Mesothelial cell of epicardium (in vitro differentiated cells): ENCODE data around the gene QTRT2. TPM values are rescaled to one million over a fixed set of nuclear protein-coding genes. Genes with fewer than 3 reads are reported as not detected.

ENCODE experiments used
- DNase-seq, 2 experiments: peaks; one replicate each; pipeline ENCODE4 v3.0.0; 2021; ENCODE audit warnings: low spot score in 2 of 2; ENCODE audit not compliant: unreplicated experiment in 2 of 2
- H3K27ac Mint-ChIP-seq: 2 replicates; pipeline ENCODE4 v1.8.0; 2021; ENCODE audit warnings: mixed read lengths
- H3K27me3 Mint-ChIP-seq: 2 replicates; pipeline ENCODE4 v1.8.0; 2021; ENCODE audit warnings: low read depth, mixed read lengths
- H3K36me3 Mint-ChIP-seq: 2 replicates; pipeline ENCODE4 v1.8.0; 2021; ENCODE audit warnings: mixed read lengths
- H3K4me1 Mint-ChIP-seq: 2 replicates; pipeline ENCODE4 v1.8.0; 2021; ENCODE audit warnings: mixed read lengths
- H3K4me3 Mint-ChIP-seq: 2 replicates; pipeline ENCODE4 v1.8.0; 2021; ENCODE audit warnings: mild to moderate bottlenecking, moderate library complexity, mixed read lengths
- H3K9me3 Mint-ChIP-seq: 2 replicates; pipeline ENCODE4 v1.8.0; 2021; ENCODE audit warnings: mixed read lengths
- total RNA-seq: library from RNA; stranded (reverse); gene quantifications from 3 replicates; pipeline ENCODE4 v1.2.1, GENCODE V29; 2021
- TF ChIP-seq, protein P1 (sequence below): fragments of 200-600 bp; sonication (generic); IDR thresholded peaks from one replicate; pipeline ENCODE4 v1.5.0; 2021; ENCODE audit warnings: antibody characterized with exemption; ENCODE audit not compliant: unreplicated experiment

QTRT2 gene
- total RNA-seq, 1 donor from 2014 or later, result 35.2 TPM

DNA sequence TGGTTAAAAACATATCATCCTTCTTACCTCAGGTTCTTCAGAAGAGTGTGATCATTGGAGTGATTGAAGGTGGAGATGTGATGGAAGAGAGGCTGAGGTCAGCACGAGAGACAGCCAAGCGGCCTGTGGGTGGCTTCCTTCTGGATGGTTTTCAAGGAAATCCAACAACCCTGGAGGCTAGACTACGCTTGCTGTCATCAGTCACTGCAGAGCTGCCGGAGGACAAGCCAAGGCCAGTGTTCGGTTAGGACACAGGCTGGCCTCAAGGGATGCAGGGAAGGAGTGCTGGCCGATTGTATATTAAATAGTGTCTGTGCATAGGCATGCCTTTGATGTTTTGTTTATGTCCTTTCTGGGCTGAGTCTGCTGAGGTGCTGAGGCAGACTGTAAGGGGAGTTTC lies 20.2 kb downstream of the QTRT2 start:
- Mint-ChIP-seq H3K4me1 (peaks cover 5% of the 10 kb centered on the region), H3K36me3 (peaks cover 42% of the 10 kb centered on the region), H3K4me3 (no peak overlapping the region), H3K9me3 (peaks cover 5% of the 10 kb centered on the region), H3K27ac (no peak overlapping the region), H3K27me3 (no peaks in the 10 kb centered on the region)
- no peak for DNase-seq
- TF ChIP-seq, protein P1, sequence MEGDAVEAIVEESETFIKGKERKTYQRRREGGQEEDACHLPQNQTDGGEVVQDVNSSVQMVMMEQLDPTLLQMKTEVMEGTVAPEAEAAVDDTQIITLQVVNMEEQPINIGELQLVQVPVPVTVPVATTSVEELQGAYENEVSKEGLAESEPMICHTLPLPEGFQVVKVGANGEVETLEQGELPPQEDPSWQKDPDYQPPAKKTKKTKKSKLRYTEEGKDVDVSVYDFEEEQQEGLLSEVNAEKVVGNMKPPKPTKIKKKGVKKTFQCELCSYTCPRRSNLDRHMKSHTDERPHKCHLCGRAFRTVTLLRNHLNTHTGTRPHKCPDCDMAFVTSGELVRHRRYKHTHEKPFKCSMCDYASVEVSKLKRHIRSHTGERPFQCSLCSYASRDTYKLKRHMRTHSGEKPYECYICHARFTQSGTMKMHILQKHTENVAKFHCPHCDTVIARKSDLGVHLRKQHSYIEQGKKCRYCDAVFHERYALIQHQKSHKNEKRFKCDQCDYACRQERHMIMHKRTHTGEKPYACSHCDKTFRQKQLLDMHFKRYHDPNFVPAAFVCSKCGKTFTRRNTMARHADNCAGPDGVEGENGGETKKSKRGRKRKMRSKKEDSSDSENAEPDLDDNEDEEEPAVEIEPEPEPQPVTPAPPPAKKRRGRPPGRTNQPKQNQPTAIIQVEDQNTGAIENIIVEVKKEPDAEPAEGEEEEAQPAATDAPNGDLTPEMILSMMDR, result no peak

DNA sequence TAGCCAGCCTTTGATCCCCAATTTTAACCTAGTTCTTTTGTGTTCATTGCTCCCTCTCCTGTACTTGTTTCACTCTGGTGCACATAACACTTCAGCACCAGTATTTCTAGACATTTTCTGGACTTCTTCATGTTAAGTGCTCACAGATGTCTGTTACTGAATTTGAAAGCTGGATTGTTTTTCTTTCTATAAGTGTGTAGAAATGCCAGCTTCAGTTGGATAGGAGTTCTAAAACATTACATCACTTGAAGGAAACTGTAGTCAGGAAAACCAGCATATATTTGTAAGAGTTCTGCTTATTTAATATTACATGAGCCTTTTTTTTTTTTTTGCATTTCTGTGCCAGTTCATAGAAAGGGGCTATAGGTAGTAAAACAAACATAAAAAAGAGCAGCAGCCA lies 21.6 kb downstream of the QTRT2 start:
- peak overlapping the region; percentile 54 for H3K27ac Mint-ChIP-seq
- H3K4me1 Mint-ChIP-seq, result peaks cover 5% of the 10 kb centered on the region
- H3K9me3 Mint-ChIP-seq, result peaks cover 5% of the 10 kb centered on the region
- TF ChIP-seq, protein P1, result no peak
- H3K36me3 Mint-ChIP-seq, result peaks cover 37% of the 10 kb centered on the region
- no peaks in the 10 kb centered on the region for H3K27me3 Mint-ChIP-seq
- DNase-seq, result no peak
- H3K4me3 Mint-ChIP-seq, result no peak overlapping the region

DNA sequence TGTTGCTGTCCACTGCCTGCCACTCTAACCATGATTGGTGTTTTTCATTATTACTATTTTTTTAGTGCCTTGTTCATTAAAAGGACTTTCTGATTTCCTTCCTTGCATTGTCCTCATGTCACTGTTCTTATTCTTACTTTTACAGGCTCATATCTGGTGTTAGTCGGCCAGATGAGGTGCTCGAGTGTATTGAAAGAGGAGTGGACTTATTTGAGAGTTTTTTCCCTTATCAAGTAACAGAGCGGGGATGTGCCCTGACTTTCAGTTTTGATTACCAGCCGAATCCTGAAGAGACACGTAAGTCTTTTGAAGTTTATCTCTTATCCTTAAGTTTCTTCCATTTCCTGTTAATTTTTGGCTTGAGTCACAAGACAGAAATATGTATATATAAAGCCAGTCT lies 23.2 kb downstream of the QTRT2 start:
- peaks cover 45% of the 10 kb centered on the region for H3K36me3 Mint-ChIP-seq
- H3K9me3 Mint-ChIP-seq, result peaks cover 5% of the 10 kb centered on the region
- no peak for DNase-seq

DNA sequence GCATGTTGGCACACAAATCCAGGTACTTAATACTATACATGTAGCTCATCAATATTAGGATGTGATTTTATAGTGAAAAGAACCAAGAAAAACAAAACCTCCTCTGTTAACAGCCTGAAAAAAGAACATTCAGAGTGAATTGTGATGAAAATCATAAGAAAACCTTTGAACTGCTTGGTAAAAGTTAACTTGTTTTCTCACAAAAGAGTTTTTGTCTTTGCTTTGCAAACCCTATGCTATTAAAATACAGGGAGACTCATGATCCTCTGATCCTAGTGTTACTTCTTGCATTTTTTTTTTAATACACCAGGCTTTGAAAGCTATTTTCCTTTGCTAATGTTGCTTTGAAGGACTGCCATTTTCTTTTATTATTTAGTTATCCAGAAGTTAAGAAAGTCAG lies 23.7 kb downstream of the QTRT2 start:
- no peak overlapping the region for H3K4me3 Mint-ChIP-seq
- TF ChIP-seq, protein P1, result no peak
- H3K27me3 Mint-ChIP-seq, result no peaks in the 10 kb centered on the region
- peaks cover 5% of the 10 kb centered on the region for H3K4me1 Mint-ChIP-seq
- H3K27ac Mint-ChIP-seq, result peak overlapping the region; percentile 58
- no peak for DNase-seq
- peaks cover 5% of the 10 kb centered on the region for H3K9me3 Mint-ChIP-seq
- H3K36me3 Mint-ChIP-seq, result peaks cover 42% of the 10 kb centered on the region

More for the DNA sequence above, 23.2 kb downstream of the QTRT2 start:
- Mint-ChIP-seq H3K4me3 (no peak overlapping the region), H3K4me1 (peaks cover 5% of the 10 kb centered on the region), H3K27me3 (no peaks in the 10 kb centered on the region), H3K27ac (peak overlapping the region; percentile 58)
- TF ChIP-seq, protein P1, result no peak

DNA sequence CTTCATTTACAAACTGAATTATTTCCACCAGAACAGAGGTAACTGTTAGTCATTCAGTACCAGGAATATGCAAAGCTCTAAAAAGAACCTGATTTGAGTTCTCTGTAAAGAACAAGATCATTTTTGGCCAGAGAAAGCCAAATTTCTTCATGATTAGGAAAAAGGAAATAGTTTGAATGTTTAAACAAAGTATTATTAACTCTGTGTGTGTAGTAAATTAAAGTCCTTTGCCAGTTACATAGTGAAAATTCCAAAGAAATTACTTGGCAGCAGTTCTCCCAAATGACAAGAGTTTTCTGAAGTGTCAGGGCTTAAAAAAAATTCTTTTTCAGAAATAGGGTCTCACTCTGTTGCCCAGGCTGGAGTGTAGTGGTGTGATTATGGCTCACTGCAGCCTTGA lies 24.5 kb downstream of the QTRT2 start:
- Mint-ChIP-seq H3K27ac (no peak overlapping the region), H3K36me3 (peaks cover 46% of the 10 kb centered on the region), H3K4me3 (no peak overlapping the region), H3K9me3 (peaks cover 5% of the 10 kb centered on the region), H3K4me1 (peaks cover 5% of the 10 kb centered on the region), H3K27me3 (no peaks in the 10 kb centered on the region)
- no peak for DNase-seq
- TF ChIP-seq, protein P1, result no peak

DNA sequence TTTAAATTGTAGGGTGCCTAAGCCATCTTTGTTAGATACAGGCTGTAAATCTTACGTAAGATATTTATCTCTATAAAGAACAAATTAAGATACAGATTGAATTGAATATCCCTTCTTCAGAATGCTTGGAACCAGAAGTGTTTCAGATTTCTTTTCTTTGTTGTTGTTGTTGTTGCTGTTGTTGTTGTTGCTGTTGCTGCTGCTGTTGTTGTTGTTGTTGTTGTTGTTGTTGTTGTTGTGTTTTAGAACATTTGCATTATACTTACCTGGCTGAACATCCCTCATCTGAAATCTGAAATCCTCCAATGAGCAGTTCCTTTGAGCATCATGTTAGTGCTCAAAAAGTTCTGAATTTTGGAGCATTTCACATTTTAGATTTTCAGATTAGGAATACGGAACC lies 26.6 kb downstream of the QTRT2 start:
- peaks cover 6% of the 10 kb centered on the region for H3K9me3 Mint-ChIP-seq
- no peak overlapping the region for H3K27ac Mint-ChIP-seq
- no peak overlapping the region for H3K4me3 Mint-ChIP-seq
- DNase-seq, result no peak
- H3K36me3 Mint-ChIP-seq, result peaks cover 49% of the 10 kb centered on the region
- no peaks in the 10 kb centered on the region for H3K27me3 Mint-ChIP-seq
- peaks cover 5% of the 10 kb centered on the region for H3K4me1 Mint-ChIP-seq
- TF ChIP-seq, protein P1, result no peak
